HEK293 (cell line): ENCODE data around the gene FRYL.

Source experiments
- CTCF ChIA-PET: fragments of 350-600 bp; formaldehyde crosslinking; extraction: SDS; loops from one replicate; lab custom pipeline; 2021; ENCODE audit warnings: antibody characterized with exemption; lab: Yijun Ruan, JAX
- POLR2A ChIA-PET: fragments of 300-600 bp; formaldehyde crosslinking; extraction: SDS; loops from one replicate; lab custom pipeline; 2020; ENCODE audit warnings: antibody characterized with exemption, inconsistent platforms; lab: Yijun Ruan, JAX
- H3K27ac ChIP-seq: fragments of 200-500 bp; sonication (Bioruptor generic); 2 replicates; pipeline ENCODE4 v1.5.1; 2014; ENCODE audit warnings: low read depth, low read length, control low read depth, inconsistent platforms; ENCODE audit errors: extremely low read depth
- H3K36me3 ChIP-seq, 2 experiments: fragments of 200-500 bp in 1 of 2; sonication (Bioruptor generic) in 1 of 2; 1 replicate in 1 of 2; 2 replicates in 1 of 2; pipeline ENCODE4 v1.5.1; 2014 to 2017; ENCODE audit warnings: inconsistent platforms in 2 of 2, low read length in 2 of 2; ENCODE audit not compliant: control insufficient read depth in 2 of 2, insufficient read depth in 1 of 2
- H3K4me1 ChIP-seq: fragments of 200-500 bp; sonication (Bioruptor generic); 2 replicates; pipeline ENCODE4 v1.5.1; 2014; ENCODE audit warnings: mild to moderate bottlenecking, low read length, inconsistent platforms; ENCODE audit not compliant: control insufficient read depth, insufficient read depth
- H3K4me3 ChIP-seq: 2 replicates; pipeline ENCODE4 v1.5.1; 2011; ENCODE audit warnings: low read depth, mild to moderate bottlenecking, control low read depth, low read length, moderate library complexity
- H3K9me3 ChIP-seq: fragments of 200-500 bp; sonication (Bioruptor generic); 2 replicates; pipeline ENCODE4 v1.5.1; 2014; ENCODE audit warnings: low read depth, low read length, inconsistent platforms; ENCODE audit not compliant: control insufficient read depth, insufficient read depth
- BCL11A ChIP-seq: fragments of 450-650 bp; formaldehyde crosslinking; IDR thresholded peaks from 2 replicates; pipeline ENCODE4 v1.5.1; 2016; ENCODE audit warnings: low read depth, missing biosample characterization, missing genetic modification characterization
- BCL11B ChIP-seq: fragments of 450-650 bp; formaldehyde crosslinking; IDR thresholded peaks from 2 replicates; pipeline ENCODE4 v1.5.1; 2016; ENCODE audit warnings: low read depth, missing biosample characterization, missing genetic modification characterization
- GLIS1 ChIP-seq: fragments of 450-650 bp; formaldehyde crosslinking; IDR thresholded peaks from 2 replicates; pipeline ENCODE4 v1.5.1; 2016; ENCODE audit warnings: missing biosample characterization, missing genetic modification characterization
- HOXA7 ChIP-seq: sonication (generic); formaldehyde crosslinking; IDR thresholded peaks from 2 replicates; pipeline ENCODE4 v1.8.1; 2022; ENCODE audit warnings: missing genetic modification reagents, borderline replicate concordance
- KLF1 ChIP-seq: fragments of 450-650 bp; formaldehyde crosslinking; IDR thresholded peaks from 2 replicates; pipeline ENCODE4 v1.5.1; 2016; ENCODE audit warnings: missing biosample characterization, missing genetic modification characterization
- KLF8 ChIP-seq: fragments of 450-650 bp; formaldehyde crosslinking; IDR thresholded peaks from 2 replicates; pipeline ENCODE4 v1.5.1; 2016; ENCODE audit warnings: missing biosample characterization, missing genetic modification characterization
- ZBTB48 ChIP-seq: fragments of 450-650 bp; formaldehyde crosslinking; IDR thresholded peaks from 2 replicates; pipeline ENCODE4 v1.5.1; 2016; ENCODE audit warnings: missing biosample characterization, missing genetic modification characterization
- ZBTB7A ChIP-seq: fragments of 450-650 bp; formaldehyde crosslinking; IDR thresholded peaks from 2 replicates; pipeline ENCODE4 v1.5.1; 2016; ENCODE audit warnings: low read depth, missing biosample characterization, missing genetic modification characterization
- ZBTB8A ChIP-seq: fragments of 450-650 bp; formaldehyde crosslinking; IDR thresholded peaks from 2 replicates; pipeline ENCODE4 v1.5.1; 2016; ENCODE audit warnings: missing biosample characterization, missing genetic modification characterization
- ZFHX2 ChIP-seq: fragments of 450-650 bp; formaldehyde crosslinking; conservative IDR thresholded peaks from 2 replicates; pipeline ENCODE4 v1.5.1; 2016; ENCODE audit warnings: missing biosample characterization, missing genetic modification characterization
- ZNF132 ChIP-seq: fragments of 450-650 bp; formaldehyde crosslinking; IDR thresholded peaks from 2 replicates; pipeline ENCODE4 v1.5.1; 2017; ENCODE audit warnings: missing biosample characterization, missing genetic modification characterization, borderline replicate concordance
- ZNF169 ChIP-seq: fragments of 450-650 bp; formaldehyde crosslinking; IDR thresholded peaks from 2 replicates; pipeline ENCODE4 v1.5.1; 2016; ENCODE audit warnings: missing biosample characterization, missing genetic modification characterization
- ZNF175 ChIP-seq: fragments of 450-650 bp; formaldehyde crosslinking; IDR thresholded peaks from 2 replicates; pipeline ENCODE4 v1.5.1; 2016; ENCODE audit warnings: missing biosample characterization, missing genetic modification characterization
- ZNF211 ChIP-seq: fragments of 450-650 bp; formaldehyde crosslinking; IDR thresholded peaks from 2 replicates; pipeline ENCODE4 v1.5.1; 2016; ENCODE audit warnings: low read depth, missing biosample characterization, missing genetic modification characterization
- ZNF274 ChIP-seq, 2 experiments: fragments of 200-500 bp in 1 of 2; fragments of 450-650 bp in 1 of 2; sonication (Bioruptor generic) in 1 of 2; formaldehyde crosslinking in 1 of 2; IDR thresholded peaks; 2 replicates each; pipeline versions ENCODE4 v1.5.1 to v1.6.1; 2014 to 2016; ENCODE audit warnings: borderline replicate concordance in 1 of 2, inconsistent platforms in 1 of 2, low read length in 1 of 2, missing biosample characterization in 1 of 2, missing genetic modification characterization in 1 of 2
- ZNF302 ChIP-seq: fragments of 450-650 bp; formaldehyde crosslinking; IDR thresholded peaks from 2 replicates; pipeline ENCODE4 v1.5.1; 2016; ENCODE audit warnings: missing biosample characterization, missing genetic modification characterization, low read depth
- ZNF416 ChIP-seq: fragments of 450-650 bp; formaldehyde crosslinking; IDR thresholded peaks from 2 replicates; pipeline ENCODE4 v1.5.1; 2016; ENCODE audit warnings: missing biosample characterization, missing genetic modification characterization
- ZNF513 ChIP-seq: fragments of 450-650 bp; IDR thresholded peaks from 2 replicates; pipeline ENCODE4 v1.5.1; 2018; ENCODE audit warnings: missing biosample characterization, missing genetic modification characterization
- ZNF530 ChIP-seq: fragments of 450-650 bp; formaldehyde crosslinking; IDR thresholded peaks from 2 replicates; pipeline ENCODE4 v1.5.1; 2016; ENCODE audit warnings: low read depth, missing biosample characterization, missing genetic modification characterization
- ZNF555 ChIP-seq: fragments of 450-650 bp; formaldehyde crosslinking; conservative IDR thresholded peaks from 2 replicates; pipeline ENCODE4 v1.5.1; 2017; ENCODE audit warnings: missing biosample characterization, mild to moderate bottlenecking, missing genetic modification characterization, inconsistent platforms
- ZNF658 ChIP-seq: fragments of 450-650 bp; formaldehyde crosslinking; IDR thresholded peaks from 2 replicates; pipeline ENCODE4; 2016; ENCODE audit warnings: missing biosample characterization, missing genetic modification characterization
- ZNF670 ChIP-seq: fragments of 450-650 bp; formaldehyde crosslinking; IDR thresholded peaks from 2 replicates; pipeline ENCODE4 v1.5.1; 2016; ENCODE audit warnings: missing biosample characterization, missing genetic modification characterization, low read depth
- ZNF677 ChIP-seq: fragments of 450-650 bp; IDR thresholded peaks from 2 replicates; pipeline ENCODE4 v1.5.0; 2018; ENCODE audit warnings: missing biosample characterization, mild to moderate bottlenecking, missing genetic modification characterization, moderate library complexity
- ZNF843 ChIP-seq: fragments of 450-650 bp; formaldehyde crosslinking; IDR thresholded peaks from 2 replicates; pipeline ENCODE4 v1.5.1; 2016; ENCODE audit warnings: missing biosample characterization, missing genetic modification characterization
- ZSCAN16 ChIP-seq: fragments of 450-650 bp; formaldehyde crosslinking; IDR thresholded peaks from 2 replicates; pipeline ENCODE4 v1.5.1; 2016; ENCODE audit warnings: missing biosample characterization, missing genetic modification characterization
- ZSCAN23 ChIP-seq: fragments of 450-650 bp; formaldehyde crosslinking; IDR thresholded peaks from 2 replicates; pipeline ENCODE4 v1.5.1; 2016; ENCODE audit warnings: missing biosample characterization, missing genetic modification characterization
- ZSCAN30 ChIP-seq: fragments of 450-650 bp; IDR thresholded peaks from 2 replicates; pipeline ENCODE4 v1.5.1; 2018; ENCODE audit warnings: missing biosample characterization, mild to moderate bottlenecking, missing genetic modification characterization, moderate library complexity
- TF ChIP-seq, protein P1 (sequence below): fragments of 450-650 bp; formaldehyde crosslinking; IDR thresholded peaks from 2 replicates; pipeline ENCODE4 v1.5.1; 2016; ENCODE audit warnings: missing biosample characterization, missing genetic modification characterization
- TF ChIP-seq, protein P2 (sequence below): fragments of 450-650 bp; formaldehyde crosslinking; IDR thresholded peaks from 2 replicates; pipeline ENCODE4 v1.5.1; 2016; ENCODE audit warnings: missing biosample characterization, missing genetic modification characterization
- TF ChIP-seq, protein P3 (sequence below): IDR thresholded peaks from 2 replicates; pipeline ENCODE4 v1.6.1; 2011; ENCODE audit warnings: mild to moderate bottlenecking, low read depth, low read length, borderline replicate concordance
- TF ChIP-seq, protein P4 (sequence below): fragments of 450-650 bp; formaldehyde crosslinking; IDR thresholded peaks from 2 replicates; pipeline ENCODE4 v1.5.1; 2016; ENCODE audit warnings: missing biosample characterization, missing genetic modification characterization

The FRYL gene

DNA sequence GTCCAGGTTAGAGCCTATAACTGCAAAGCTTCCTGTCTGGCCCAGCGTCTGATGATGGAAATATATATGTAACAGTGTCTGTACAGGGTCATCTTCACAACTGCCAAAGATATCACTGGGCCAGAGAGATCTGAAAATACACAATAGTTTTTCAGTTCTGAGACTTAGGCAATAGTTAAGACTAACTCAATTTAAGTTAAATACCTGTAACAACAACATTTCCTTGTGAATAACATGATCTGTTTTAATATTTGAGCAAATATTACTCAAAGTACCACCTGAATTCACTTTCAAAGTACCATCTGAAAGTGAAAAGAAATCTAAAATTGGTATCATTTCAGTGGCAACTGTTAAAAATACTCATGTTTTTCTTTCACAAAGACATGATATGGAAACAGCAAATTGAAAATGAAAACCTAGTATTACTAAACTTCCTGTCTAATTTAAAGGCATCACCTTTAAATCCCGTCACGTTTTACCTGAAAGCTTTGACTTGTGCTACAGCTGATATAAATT, 280.5 kb downstream of the FRYL start (continued):
- no peak for TF ChIP-seq KLF1
- no peak for TF ChIP-seq ZNF169 (tag by site-specific recombination)
- TF ChIP-seq BCL11A (tag by site-specific recombination): no peak

DNA sequence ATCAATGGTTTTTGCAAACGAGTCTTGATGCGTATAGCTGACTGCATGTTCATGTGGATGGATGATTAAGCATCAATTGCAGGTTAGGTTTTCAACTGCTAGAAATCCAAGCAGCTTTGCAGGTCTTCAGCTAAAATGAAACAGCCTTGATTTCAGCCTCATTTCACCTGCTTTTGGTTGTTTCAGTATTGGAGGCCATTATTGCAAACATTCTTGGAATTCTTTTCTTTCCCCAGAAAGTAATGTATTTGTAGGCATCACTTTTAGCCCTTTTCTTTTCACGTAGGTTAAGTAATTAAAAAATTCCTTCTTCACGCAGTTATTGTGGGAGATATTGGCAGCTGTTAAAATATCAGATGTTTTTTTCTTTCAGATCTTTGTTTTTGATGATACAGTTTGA, 281.2 kb downstream of the FRYL start:
- Histone ChIP-seq H3K36me3 (peaks cover 8 to 25% of the 10 kb centered on the region in 2 experiments), H3K4me1 (no peaks in the 10 kb centered on the region), H3K27ac (no peak overlapping the region), H3K4me3 (no peak overlapping the region), H3K9me3 (no peaks in the 10 kb centered on the region)
- ChIA-PET CTCF (no interaction called here), POLR2A (no interaction called here)
- TF ChIP-seq ZNF416 (tag by site-specific recombination) (no peak), KLF8 (tag by site-specific recombination) (no peak), BCL11B (no peak), ZSCAN30 (tag by site-specific recombination) (no peak), ZNF211 (no peak), ZBTB7A (tag by site-specific recombination) (no peak), ZNF843 (no peak), ZNF555 (no peak), ZFHX2 (tag by site-specific recombination) (no peak), ZSCAN23 (tag by site-specific recombination) (no peak), ZNF132 (no peak), GLIS1 (no peak), ZNF274 (IDR thresholded peaks at IDR 0.05; ENCODE audit: low read length) (no peak), ZNF274 (tag by site-specific recombination; IDR thresholded peaks at IDR 0.05; ENCODE audit: borderline replicate concordance) (no peak)
- TF ChIP-seq, protein P1, sequence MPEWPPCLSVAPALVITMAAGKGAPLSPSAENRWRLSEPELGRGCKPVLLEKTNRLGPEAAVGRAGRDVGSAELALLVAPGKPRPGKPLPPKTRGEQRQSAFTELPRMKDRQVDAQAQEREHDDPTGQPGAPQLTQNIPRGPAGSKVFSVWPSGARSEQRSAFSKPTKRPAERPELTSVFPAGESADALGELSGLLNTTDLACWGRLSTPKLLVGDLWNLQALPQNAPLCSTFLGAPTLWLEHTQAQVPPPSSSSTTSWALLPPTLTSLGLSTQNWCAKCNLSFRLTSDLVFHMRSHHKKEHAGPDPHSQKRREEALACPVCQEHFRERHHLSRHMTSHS (tag by site-specific recombination): no peak
- TF ChIP-seq, protein P2, sequence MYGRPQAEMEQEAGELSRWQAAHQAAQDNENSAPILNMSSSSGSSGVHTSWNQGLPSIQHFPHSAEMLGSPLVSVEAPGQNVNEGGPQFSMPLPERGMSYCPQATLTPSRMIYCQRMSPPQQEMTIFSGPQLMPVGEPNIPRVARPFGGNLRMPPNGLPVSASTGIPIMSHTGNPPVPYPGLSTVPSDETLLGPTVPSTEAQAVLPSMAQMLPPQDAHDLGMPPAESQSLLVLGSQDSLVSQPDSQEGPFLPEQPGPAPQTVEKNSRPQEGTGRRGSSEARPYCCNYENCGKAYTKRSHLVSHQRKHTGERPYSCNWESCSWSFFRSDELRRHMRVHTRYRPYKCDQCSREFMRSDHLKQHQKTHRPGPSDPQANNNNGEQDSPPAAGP (tag by site-specific recombination): no peak

DNA sequence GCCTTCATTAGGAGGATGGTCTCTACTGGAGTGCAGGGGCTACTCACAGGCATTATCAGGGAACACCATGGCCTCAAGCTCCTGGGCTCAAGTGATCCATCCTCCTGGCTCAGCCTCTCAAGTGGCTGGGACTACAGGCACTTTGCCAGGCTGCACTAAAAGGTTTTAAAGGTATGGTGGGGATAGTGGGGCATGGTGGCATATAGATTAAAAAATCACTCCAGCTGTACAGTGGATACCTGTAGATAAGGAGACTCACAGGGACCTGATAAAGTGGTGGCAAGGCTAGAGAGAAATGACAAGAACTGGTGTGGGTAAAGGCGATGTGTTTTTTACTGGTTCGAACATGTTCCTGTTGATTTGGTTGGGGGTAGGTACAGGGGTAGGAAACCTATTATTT, 284.1 kb downstream of the FRYL start:
- CTCF ChIA-PET: no interaction called here
- H3K9me3 ChIP-seq: no peaks in the 10 kb centered on the region
- H3K36me3 ChIP-seq: peaks cover 8 to 23% of the 10 kb centered on the region in 2 experiments
- no peak overlapping the region for H3K27ac ChIP-seq
- H3K4me1 ChIP-seq: no peaks in the 10 kb centered on the region
- POLR2A ChIA-PET: no interaction called here
- no peak overlapping the region for H3K4me3 ChIP-seq
- TF ChIP-seq ZNF677 (tag by site-specific recombination): no peak
- no peak for TF ChIP-seq ZNF302
- TF ChIP-seq ZNF530 (tag by site-specific recombination): no peak
- TF ChIP-seq, protein P3, sequence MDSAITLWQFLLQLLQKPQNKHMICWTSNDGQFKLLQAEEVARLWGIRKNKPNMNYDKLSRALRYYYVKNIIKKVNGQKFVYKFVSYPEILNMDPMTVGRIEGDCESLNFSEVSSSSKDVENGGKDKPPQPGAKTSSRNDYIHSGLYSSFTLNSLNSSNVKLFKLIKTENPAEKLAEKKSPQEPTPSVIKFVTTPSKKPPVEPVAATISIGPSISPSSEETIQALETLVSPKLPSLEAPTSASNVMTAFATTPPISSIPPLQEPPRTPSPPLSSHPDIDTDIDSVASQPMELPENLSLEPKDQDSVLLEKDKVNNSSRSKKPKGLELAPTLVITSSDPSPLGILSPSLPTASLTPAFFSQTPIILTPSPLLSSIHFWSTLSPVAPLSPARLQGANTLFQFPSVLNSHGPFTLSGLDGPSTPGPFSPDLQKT: no peak
- no peak for TF ChIP-seq ZNF658 (tag by site-specific recombination)
- TF ChIP-seq ZNF513 (tag by site-specific recombination): no peak
- no peak for TF ChIP-seq ZBTB8A (tag by site-specific recombination)
- TF ChIP-seq, protein P4, sequence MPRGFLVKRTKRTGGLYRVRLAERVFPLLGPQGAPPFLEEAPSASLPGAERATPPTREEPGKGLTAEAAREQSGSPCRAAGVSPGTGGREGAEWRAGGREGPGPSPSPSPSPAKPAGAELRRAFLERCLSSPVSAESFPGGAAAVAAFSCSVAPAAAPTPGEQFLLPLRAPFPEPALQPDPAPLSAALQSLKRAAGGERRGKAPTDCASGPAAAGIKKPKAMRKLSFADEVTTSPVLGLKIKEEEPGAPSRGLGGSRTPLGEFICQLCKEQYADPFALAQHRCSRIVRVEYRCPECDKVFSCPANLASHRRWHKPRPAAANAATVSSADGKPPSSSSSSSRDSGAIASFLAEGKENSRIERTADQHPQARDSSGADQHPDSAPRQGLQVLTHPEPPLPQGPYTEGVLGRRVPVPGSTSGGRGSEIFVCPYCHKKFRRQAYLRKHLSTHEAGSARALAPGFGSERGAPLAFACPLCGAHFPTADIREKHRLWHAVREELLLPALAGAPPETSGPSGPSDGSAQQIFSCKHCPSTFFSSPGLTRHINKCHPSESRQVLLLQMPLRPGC (tag by site-specific recombination): no peak
- no peak for TF ChIP-seq ZNF670 (tag by site-specific recombination)
- no peak for TF ChIP-seq ZNF274 (IDR thresholded peaks at IDR 0.05; ENCODE audit: low read length)
- TF ChIP-seq ZNF274 (tag by site-specific recombination; IDR thresholded peaks at IDR 0.05; ENCODE audit: borderline replicate concordance): no peak
- TF ChIP-seq ZBTB48 (tag by site-specific recombination): no peak
- no peak for TF ChIP-seq HOXA7
- TF ChIP-seq ZNF175 (tag by site-specific recombination): no peak
- TF ChIP-seq ZSCAN16 (tag by site-specific recombination): no peak
